H1 (cell line): Measurements from ENCODE around the gene TPH2.

Experiments
- CREB1 ChIP-seq: IDR thresholded peaks from 2 replicates; pipeline ENCODE4 v1.6.1; 2012; ENCODE audit warnings: inconsistent platforms
- EZH2 ChIP-seq: fragments of 200-600 bp; sonication (generic); IDR thresholded peaks from 2 replicates; pipeline ENCODE4 v1.7.1; 2012; ENCODE audit warnings: low read depth, mild to moderate bottlenecking, moderate library complexity, low read length, inconsistent platforms; ENCODE audit not compliant: severe bottlenecking
- GABPA ChIP-seq: IDR thresholded peaks from 2 replicates; pipeline ENCODE4 v1.6.1; 2011; ENCODE audit warnings: mild to moderate bottlenecking, low read length, moderate library complexity, borderline replicate concordance; ENCODE audit not compliant: insufficient read depth
- MAFK ChIP-seq: IDR thresholded peaks from 2 replicates; pipeline ENCODE4 v1.6.1; 2012; ENCODE audit warnings: low read depth, mild to moderate bottlenecking, improper control_type of control experiment, low read length
- NRF1 ChIP-seq: IDR thresholded peaks from 2 replicates; pipeline ENCODE4 v1.6.1; 2011; ENCODE audit warnings: mild to moderate bottlenecking, low read depth, low read length, improper control_type of control experiment
- POLR2A ChIP-seq, 2 experiments: IDR thresholded peaks; 1 replicate in 1 of 2; 2 replicates in 1 of 2; pipeline ENCODE4 v1.6.1; 2011; ENCODE audit warnings: low read depth in 2 of 2, low read length in 2 of 2, mild to moderate bottlenecking in 2 of 2; ENCODE audit errors: control extremely low read depth in 1 of 2
- RFX5 ChIP-seq: IDR thresholded peaks from 2 replicates; pipeline ENCODE4 v1.6.1; 2011; ENCODE audit warnings: low read depth, low read length, improper control_type of control experiment, borderline replicate concordance
- RXRA ChIP-seq: IDR thresholded peaks from 2 replicates; pipeline ENCODE4 v1.6.1; 2011; ENCODE audit warnings: low read depth, mild to moderate bottlenecking, low read length, moderate library complexity; ENCODE audit not compliant: insufficient read depth
- SIRT6 ChIP-seq: IDR thresholded peaks from one replicate; pipeline ENCODE4 v1.7.1; 2012; ENCODE audit warnings: low read length, inconsistent platforms
- SP1 ChIP-seq: IDR thresholded peaks from 2 replicates; pipeline ENCODE4 v1.6.1; 2011; ENCODE audit warnings: low read depth, low read length
- SRF ChIP-seq: IDR thresholded peaks from 2 replicates; pipeline ENCODE4 v1.6.1; 2011; ENCODE audit warnings: mild to moderate bottlenecking, low read depth, low read length, moderate library complexity
- TEAD4 ChIP-seq: IDR thresholded peaks from 2 replicates; pipeline ENCODE4 v1.6.1; 2012; ENCODE audit warnings: low read depth, low read length, inconsistent platforms, mixed read lengths
- TF ChIP-seq, protein P1 (sequence below), 3 experiments: IDR thresholded peaks; 1 replicate in 2 of 3; 2 replicates in 1 of 3; pipeline versions ENCODE4 v1.5.1 to v1.6.1; 2011; ENCODE audit warnings: low read length in 3 of 3, mild to moderate bottlenecking in 3 of 3, inconsistent platforms in 2 of 3, low read depth in 1 of 3, moderate library complexity in 1 of 3; ENCODE audit not compliant: insufficient read depth in 1 of 3; ENCODE audit errors: control extremely low read depth in 1 of 3

DNA sequence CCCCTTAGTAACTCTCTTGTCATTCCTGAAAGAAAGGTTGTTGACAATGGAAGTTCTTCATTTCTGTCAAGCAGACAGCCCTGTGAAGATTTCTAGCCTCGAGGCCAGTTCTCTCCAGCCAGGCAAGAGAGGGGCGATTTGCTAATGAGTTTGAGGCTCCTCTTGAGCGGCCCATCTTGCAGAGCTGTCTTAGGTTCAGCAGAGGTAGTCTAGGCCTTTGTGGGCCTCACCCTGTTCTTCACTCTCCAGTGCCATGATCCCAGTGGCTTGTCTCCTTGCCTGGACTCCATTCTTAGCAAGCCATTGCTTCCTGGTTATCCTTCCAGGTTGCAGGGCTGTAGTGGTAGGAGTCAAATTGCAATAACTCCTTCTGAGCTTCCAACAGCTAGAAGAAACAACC is 9.7 kb downstream of the TPH2 start:
- TF ChIP-seq NRF1 (no peak), EZH2 (no peak), RXRA (no peak), MAFK (no peak), TEAD4 (no peak), POLR2A (IDR thresholded peaks at IDR 0.05; ENCODE audit: control extremely low read depth in 1 of 2, low read depth in 2 of 2, low read length in 2 of 2) (peak in 1 of 2 experiments; percentile 56; a peak in 2 of 3 replicates), RFX5 (no peak), SP1 (no peak), GABPA (no peak), SIRT6 (no peak), SRF (no peak), CREB1 (no peak)
- TF ChIP-seq, protein P1, sequence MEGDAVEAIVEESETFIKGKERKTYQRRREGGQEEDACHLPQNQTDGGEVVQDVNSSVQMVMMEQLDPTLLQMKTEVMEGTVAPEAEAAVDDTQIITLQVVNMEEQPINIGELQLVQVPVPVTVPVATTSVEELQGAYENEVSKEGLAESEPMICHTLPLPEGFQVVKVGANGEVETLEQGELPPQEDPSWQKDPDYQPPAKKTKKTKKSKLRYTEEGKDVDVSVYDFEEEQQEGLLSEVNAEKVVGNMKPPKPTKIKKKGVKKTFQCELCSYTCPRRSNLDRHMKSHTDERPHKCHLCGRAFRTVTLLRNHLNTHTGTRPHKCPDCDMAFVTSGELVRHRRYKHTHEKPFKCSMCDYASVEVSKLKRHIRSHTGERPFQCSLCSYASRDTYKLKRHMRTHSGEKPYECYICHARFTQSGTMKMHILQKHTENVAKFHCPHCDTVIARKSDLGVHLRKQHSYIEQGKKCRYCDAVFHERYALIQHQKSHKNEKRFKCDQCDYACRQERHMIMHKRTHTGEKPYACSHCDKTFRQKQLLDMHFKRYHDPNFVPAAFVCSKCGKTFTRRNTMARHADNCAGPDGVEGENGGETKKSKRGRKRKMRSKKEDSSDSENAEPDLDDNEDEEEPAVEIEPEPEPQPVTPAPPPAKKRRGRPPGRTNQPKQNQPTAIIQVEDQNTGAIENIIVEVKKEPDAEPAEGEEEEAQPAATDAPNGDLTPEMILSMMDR (IDR thresholded peaks at IDR 0.05; ENCODE audit: control extremely low read depth in 1 of 3, insufficient read depth in 1 of 3, low read depth in 1 of 3, low read length in 3 of 3) = no peak
